IPS-15b (cell line): ENCODE results near the gene RAB31.

Experiments used
- H3K27me3 ChIP-seq: one replicate; pipeline ENCODE4 v1.6.1; 2013; ENCODE audit warnings: low read length; ENCODE audit not compliant: control insufficient read depth, insufficient read depth
- H3K36me3 ChIP-seq: one replicate; pipeline ENCODE4 v1.6.1; 2013; ENCODE audit warnings: low read length; ENCODE audit not compliant: control insufficient read depth, insufficient read depth
- H3K4me1 ChIP-seq: one replicate; pipeline ENCODE4 v1.6.1; 2013; ENCODE audit warnings: mild to moderate bottlenecking, low read length; ENCODE audit not compliant: control insufficient read depth, insufficient read depth
- H3K4me3 ChIP-seq: one replicate; pipeline ENCODE4 v1.5.1; 2013; ENCODE audit warnings: low read depth, low read length
- H3K9ac ChIP-seq: one replicate; pipeline ENCODE4 v1.6.1; 2013; ENCODE audit warnings: low read depth, mild to moderate bottlenecking, low read length
- H3K9me3 ChIP-seq: one replicate; pipeline ENCODE4 v1.6.1; 2013; ENCODE audit warnings: mild to moderate bottlenecking, low read length; ENCODE audit not compliant: control insufficient read depth, insufficient read depth

The RAB31 gene

GRCh38 chr18:9788860-9789259 is 80.8 kb downstream of the RAB31 start:
- no peaks in the 10 kb centered on the region for H3K27me3 ChIP-seq
- H3K36me3 ChIP-seq, result no peaks in the 10 kb centered on the region
- H3K9ac ChIP-seq, result no peak overlapping the region
- no peaks in the 10 kb centered on the region for H3K9me3 ChIP-seq
- no peaks in the 10 kb centered on the region for H3K4me1 ChIP-seq
- H3K4me3 ChIP-seq, result no peak overlapping the region

GRCh38 chr18:9790261-9790660 is 82.2 kb downstream of the RAB31 start:
- H3K4me1 ChIP-seq, result no peaks in the 10 kb centered on the region
- no peaks in the 10 kb centered on the region for H3K9me3 ChIP-seq
- no peaks in the 10 kb centered on the region for H3K36me3 ChIP-seq
- no peak overlapping the region for H3K9ac ChIP-seq
- H3K27me3 ChIP-seq, result no peaks in the 10 kb centered on the region
- H3K4me3 ChIP-seq, result no peak overlapping the region

- Histone ChIP-seq H3K9ac (no peak overlapping the region), H3K4me1 (no peaks in the 10 kb centered on the region), H3K36me3 (no peaks in the 10 kb centered on the region), H3K4me3 (no peak overlapping the region), H3K27me3 (no peaks in the 10 kb centered on the region), H3K9me3 (no peaks in the 10 kb centered on the region)
Observed at GRCh38 chr18:9791991-9792390, 83.9 kb downstream of the RAB31 start.

- H3K4me1 ChIP-seq, result no peaks in the 10 kb centered on the region
- no peaks in the 10 kb centered on the region for H3K36me3 ChIP-seq
- no peak overlapping the region for H3K9ac ChIP-seq
- no peaks in the 10 kb centered on the region for H3K9me3 ChIP-seq
- H3K27me3 ChIP-seq, result no peaks in the 10 kb centered on the region
- H3K4me3 ChIP-seq, result no peak overlapping the region
Observed at GRCh38 chr18:9792565-9793245, 84.6 kb downstream of the RAB31 start.

- H3K36me3 ChIP-seq, result no peaks in the 10 kb centered on the region
- H3K4me3 ChIP-seq, result no peak overlapping the region
- no peaks in the 10 kb centered on the region for H3K4me1 ChIP-seq
- no peaks in the 10 kb centered on the region for H3K9me3 ChIP-seq
- H3K9ac ChIP-seq, result no peak overlapping the region
- H3K27me3 ChIP-seq, result no peaks in the 10 kb centered on the region
Observed at GRCh38 chr18:9796011-9796410, 87.9 kb downstream of the RAB31 start.

- Histone ChIP-seq H3K9ac (no peak overlapping the region), H3K4me3 (no peak overlapping the region), H3K36me3 (no peaks in the 10 kb centered on the region)
Observed at GRCh38 chr18:9796935-9797549, 88.9 kb downstream of the RAB31 start.

GRCh38 chr18:9802175-9803062 is 94.3 kb downstream of the RAB31 start:
- Histone ChIP-seq H3K4me3 (no peak overlapping the region), H3K9ac (no peak overlapping the region), H3K27me3 (no peaks in the 10 kb centered on the region), H3K36me3 (no peaks in the 10 kb centered on the region), H3K9me3 (no peaks in the 10 kb centered on the region), H3K4me1 (peaks cover 2% of the 10 kb centered on the region)

More at GRCh38 chr18:9796935-9797549, 88.9 kb downstream of the RAB31 start:
- Histone ChIP-seq H3K27me3 (no peaks in the 10 kb centered on the region), H3K9me3 (no peaks in the 10 kb centered on the region), H3K4me1 (no peaks in the 10 kb centered on the region)

- no peaks in the 10 kb centered on the region for H3K9me3 ChIP-seq
- H3K4me1 ChIP-seq, result peaks cover 4% of the 10 kb centered on the region
- H3K9ac ChIP-seq, result no peak overlapping the region
- H3K4me3 ChIP-seq, result no peak overlapping the region
- H3K27me3 ChIP-seq, result no peaks in the 10 kb centered on the region
- no peaks in the 10 kb centered on the region for H3K36me3 ChIP-seq
Observed at GRCh38 chr18:9803063-9803697, 95.1 kb downstream of the RAB31 start.

- Histone ChIP-seq H3K9ac (no peak overlapping the region), H3K27me3 (no peaks in the 10 kb centered on the region), H3K4me1 (peaks cover 8% of the 10 kb centered on the region), H3K4me3 (no peak overlapping the region), H3K9me3 (no peaks in the 10 kb centered on the region), H3K36me3 (no peaks in the 10 kb centered on the region)
Observed at GRCh38 chr18:9803698-9804516, 95.8 kb downstream of the RAB31 start.

GRCh38 chr18:9804517-9805104 is 96.5 kb downstream of the RAB31 start:
- Histone ChIP-seq H3K4me3 (no peak overlapping the region), H3K36me3 (no peaks in the 10 kb centered on the region), H3K27me3 (no peaks in the 10 kb centered on the region), H3K9me3 (no peaks in the 10 kb centered on the region), H3K4me1 (peaks cover 8% of the 10 kb centered on the region), H3K9ac (no peak overlapping the region)

- H3K4me1 ChIP-seq, result peaks cover 12% of the 10 kb centered on the region
- H3K9ac ChIP-seq, result no peak overlapping the region
- no peak overlapping the region for H3K4me3 ChIP-seq
Observed at GRCh38 chr18:9806905-9807304, 98.8 kb downstream of the RAB31 start.

More at GRCh38 chr18:9806905-9807304, 98.8 kb downstream of the RAB31 start:
- Histone ChIP-seq H3K27me3 (no peaks in the 10 kb centered on the region), H3K9me3 (no peaks in the 10 kb centered on the region), H3K36me3 (no peaks in the 10 kb centered on the region)
